GM20000 (cell line): ENCODE data around the gene ZC3HAV1.
"Not testable (repeated sequence)": the region's sequence is repeated elsewhere in the genome, so short reads cannot be mapped to it uniquely, and the experiment has no call there.

Source experiments
- DNase-seq: peaks from one replicate; pipeline ENCODE4 v3.0.0; 2012; ENCODE audit warnings: low spot score
- CTCF ChIP-seq: IDR thresholded peaks from 2 replicates; pipeline ENCODE4 v1.5.1; 2012; ENCODE audit warnings: mild to moderate bottlenecking, control low read depth; ENCODE audit errors: extremely low read depth, missing control alignments

ZC3HAV1 gene

GRCh38 chr7:139103057-139103815 lies 6.3 kb downstream of the ZC3HAV1 start:
- DNase-seq = no peak
- TF ChIP-seq CTCF = no peak

- not testable (repeated sequence) for DNase-seq
These were observed 7.8 kb downstream of the ZC3HAV1 start for GRCh38 chr7:139101637-139102158.

- no peak for DNase-seq
- no peak for TF ChIP-seq CTCF
These were observed 10.2 kb downstream of the ZC3HAV1 start for GRCh38 chr7:139099172-139099947.

- no peak for TF ChIP-seq CTCF
- DNase-seq = peak; percentile 85
These were observed 14.3 kb downstream of the ZC3HAV1 start for GRCh38 chr7:139095194-139095659.

GRCh38 chr7:139094596-139094995 lies 14.9 kb downstream of the ZC3HAV1 start:
- DNase-seq = no peak
- no peak for TF ChIP-seq CTCF

- no peak for TF ChIP-seq CTCF
These were observed 15.5 kb downstream of the ZC3HAV1 start for GRCh38 chr7:139094030-139094429.

GRCh38 chr7:139093512-139093911 lies 16.0 kb downstream of the ZC3HAV1 start:
- DNase-seq = not testable (repeated sequence)

More at GRCh38 chr7:139094030-139094429, 15.5 kb downstream of the ZC3HAV1 start:
- no peak for DNase-seq

- DNase-seq = no peak
These were observed 17.3 kb downstream of the ZC3HAV1 start for GRCh38 chr7:139092090-139092796.

More at GRCh38 chr7:139092090-139092796, 17.3 kb downstream of the ZC3HAV1 start:
- TF ChIP-seq CTCF = no peak
